Skeletal muscle cell (primary cell): ENCODE measurements around the gene TRIM26.

Experiments used
- DNase-seq: peaks from one replicate; pipeline ENCODE4 v3.0.0-alpha.2; 2010; ENCODE audit warnings: low read depth
- H3K4me3 ChIP-seq: 2 replicates; pipeline ENCODE4 v1.5.1; 2011; ENCODE audit warnings: low read depth, mild to moderate bottlenecking, control low read depth, low read length, moderate library complexity

The TRIM26 gene

DNA sequence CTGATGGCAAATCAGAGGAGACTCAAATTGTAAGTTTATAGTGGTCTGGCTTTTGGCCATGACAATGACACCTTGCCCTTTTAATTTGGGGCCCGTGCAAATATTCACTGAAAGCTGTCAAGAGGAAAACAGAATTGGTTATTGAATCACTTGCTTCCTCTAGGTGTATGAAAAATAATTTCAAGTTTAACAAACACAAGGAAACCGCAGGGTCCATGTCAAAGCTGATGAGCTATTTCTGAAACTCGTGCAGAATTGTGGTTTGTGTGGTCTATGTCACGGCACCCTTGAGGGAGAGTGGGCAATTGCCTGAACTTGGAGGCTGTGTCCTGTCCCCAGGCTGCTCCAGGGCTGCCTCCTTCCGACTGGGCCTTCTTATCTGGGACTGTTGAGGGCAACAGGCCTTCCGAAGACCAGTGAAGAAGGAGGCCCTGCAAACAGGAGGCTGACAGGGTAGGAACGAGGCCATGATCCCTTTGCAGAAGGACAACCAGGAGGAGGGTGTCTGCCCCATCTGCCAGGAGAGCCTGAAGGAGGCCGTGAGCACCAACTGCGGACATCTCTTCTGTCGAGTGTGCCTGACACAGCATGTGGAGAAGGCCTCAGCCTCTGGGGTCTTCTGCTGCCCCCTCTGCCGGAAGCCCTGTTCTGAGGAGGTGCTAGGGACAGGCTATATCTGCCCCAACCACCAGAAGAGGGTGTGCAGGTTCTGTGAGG, 76.5 kb downstream of the TRIM26 start:
- H3K4me3 ChIP-seq, result no peak overlapping the region
- DNase-seq, result no peak

DNA sequence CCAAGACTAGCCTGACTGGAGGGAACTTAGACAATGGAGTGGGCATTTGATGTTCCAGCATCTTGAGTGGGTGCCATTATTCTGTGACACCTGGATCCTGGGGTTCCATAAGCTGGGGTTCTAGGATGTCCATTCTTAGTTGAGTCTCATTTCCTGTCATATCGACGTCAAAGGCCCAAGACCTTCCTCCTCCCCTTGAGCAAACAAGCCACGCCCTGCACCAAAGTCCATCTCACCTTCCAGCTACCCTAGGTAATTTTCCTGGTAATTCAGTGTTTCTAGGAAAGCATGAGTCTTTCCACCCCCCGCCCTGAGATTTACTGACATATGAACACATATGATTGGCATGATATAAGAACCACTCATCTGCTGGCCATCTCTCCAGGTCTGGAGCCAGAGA, 77.4 kb downstream of the TRIM26 start, which contains the start of gene TRIM40:
TSS of gene TRIM40 (plus strand) at position 384 of the 400 bp plus-strand sequence. CDS start 897 bp downstream, outside the sequence.
- no peak for DNase-seq
- H3K4me3 ChIP-seq, result no peak within 1 kb of the TSS

DNA sequence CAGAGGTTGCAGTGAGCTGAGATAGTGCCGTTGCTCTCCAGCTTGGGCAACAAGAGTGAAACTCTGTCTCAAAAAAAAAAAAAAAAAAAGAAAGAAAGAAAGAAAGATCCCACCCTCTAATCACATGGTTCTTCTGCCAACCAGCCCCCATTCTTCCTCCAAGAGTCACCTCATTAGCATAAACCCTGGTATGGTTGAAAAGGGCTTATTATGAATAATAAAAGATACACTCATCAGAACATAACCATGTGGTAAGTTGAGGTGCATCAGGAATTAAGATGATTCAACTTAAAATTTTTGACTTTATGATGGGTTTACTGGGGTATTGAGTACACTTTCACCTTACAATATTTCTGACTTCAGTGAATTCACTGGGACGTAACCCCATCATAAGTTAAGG, 78.1 kb downstream of the TRIM26 start:
- no peak overlapping the region for H3K4me3 ChIP-seq
- DNase-seq, result no peak
